Liver (tissue), 9 donors: ENCODE results near the gene SLC4A5. TPM values are rescaled to one million over a fixed set of nuclear protein-coding genes. Genes with fewer than 3 reads are reported as not detected.

Experiments
- DNase-seq: peaks from one replicate; pipeline ENCODE4 v3.0.0-alpha.2; 2017; ENCODE audit warnings: low spot score
- H3K27ac ChIP-seq, 2 donors: one replicate each; pipeline ENCODE4 v1.7.0; 2013; ENCODE audit warnings: inconsistent platforms in 2 of 2, low read length in 2 of 2, control low read depth in 1 of 2, low read depth in 1 of 2, mild to moderate bottlenecking in 1 of 2
- H3K27me3 ChIP-seq, 4 donors: one replicate each; pipeline versions ENCODE4 v1.6.1 to v1.7.0; 2013; ENCODE audit warnings: low read length in 3 of 4, inconsistent platforms in 1 of 4, mild to moderate bottlenecking in 1 of 4, moderate library complexity in 1 of 4; ENCODE audit not compliant: control insufficient read depth in 4 of 4, insufficient read depth in 4 of 4
- H3K36me3 ChIP-seq, 4 donors: one replicate each; pipeline versions ENCODE4 v1.6.1 to v1.7.0; 2013; ENCODE audit warnings: low read length in 3 of 4, mild to moderate bottlenecking in 3 of 4, low read depth in 1 of 4, moderate library complexity in 1 of 4; ENCODE audit not compliant: control insufficient read depth in 4 of 4, insufficient read depth in 3 of 4
- H3K4me1 ChIP-seq, 4 donors: one replicate each; pipeline versions ENCODE4 v1.6.1 to v1.7.0; 2013; ENCODE audit warnings: low read length in 3 of 4, mild to moderate bottlenecking in 3 of 4, moderate library complexity in 1 of 4; ENCODE audit not compliant: control insufficient read depth in 4 of 4, insufficient read depth in 4 of 4
- H3K4me3 ChIP-seq, 3 donors: one replicate each; pipeline versions ENCODE4 v1.6.1 to v1.7.0; 2013; ENCODE audit warnings: low read length in 3 of 3, control low read depth in 1 of 3, low read depth in 1 of 3, mild to moderate bottlenecking in 1 of 3
- H3K9ac ChIP-seq, 2 donors: one replicate each; pipeline ENCODE4 v1.7.0; 2013; ENCODE audit warnings: low read length in 2 of 2, mild to moderate bottlenecking in 2 of 2, moderate library complexity in 2 of 2, control low read depth in 1 of 2, low read depth in 1 of 2
- H3K9me3 ChIP-seq, 4 donors: one replicate each; pipeline versions ENCODE4 v1.6.1 to v1.7.0; 2013; ENCODE audit warnings: low read length in 3 of 4; ENCODE audit not compliant: control insufficient read depth in 4 of 4
- ATF3 ChIP-seq: IDR thresholded peaks from 2 replicates; pipeline ENCODE4 v1.6.1; 2016; ENCODE audit warnings: antibody characterized with exemption
- CTCF ChIP-seq: fragments of 150-350 bp; IDR thresholded peaks from 2 replicates; pipeline ENCODE4 v1.5.1; 2017; ENCODE audit warnings: improper control_type of control experiment, low read depth, low read length; ENCODE audit not compliant: missing input control
- EGR1 ChIP-seq, 2 donors: IDR thresholded peaks; 2 replicates each; pipeline ENCODE4 v1.6.1; 2016 to 2018; ENCODE audit warnings: antibody characterized with exemption in 2 of 2, low read depth in 2 of 2
- FOXA1 ChIP-seq: IDR thresholded peaks from 2 replicates; pipeline ENCODE4 v1.6.1; 2016; ENCODE audit warnings: antibody characterized with exemption
- FOXA2 ChIP-seq: IDR thresholded peaks from 2 replicates; pipeline ENCODE4 v1.6.1; 2016; ENCODE audit warnings: antibody characterized with exemption
- GABPA ChIP-seq, 2 donors: IDR thresholded peaks in 1 of 2; conservative IDR thresholded peaks in 1 of 2; 2 replicates each; pipeline ENCODE4 v1.6.1; 2016; ENCODE audit warnings: antibody characterized with exemption in 2 of 2, mild to moderate bottlenecking in 1 of 2, moderate library complexity in 1 of 2
- HNF4A ChIP-seq, 2 donors: conservative IDR thresholded peaks; 2 replicates each; pipeline ENCODE4 v1.6.1; 2016; ENCODE audit warnings: antibody characterized with exemption in 2 of 2, mild to moderate bottlenecking in 2 of 2
- HNF4G ChIP-seq: IDR thresholded peaks from 2 replicates; pipeline ENCODE4 v1.6.1; 2016; ENCODE audit warnings: antibody characterized with exemption
- JUND ChIP-seq, 2 donors: IDR thresholded peaks; 2 replicates each; pipeline ENCODE4 v1.6.1; 2016; ENCODE audit warnings: antibody characterized with exemption in 2 of 2
- MAX ChIP-seq: IDR thresholded peaks from 2 replicates; pipeline ENCODE4 v1.6.1; 2016; ENCODE audit warnings: antibody characterized with exemption
- RAD21 ChIP-seq, 2 donors: IDR thresholded peaks; 2 replicates each; pipeline ENCODE4 v1.6.1; 2016; ENCODE audit warnings: antibody characterized with exemption in 2 of 2, mild to moderate bottlenecking in 2 of 2
- REST ChIP-seq: IDR thresholded peaks from 2 replicates; pipeline ENCODE4 v1.6.1; 2016; ENCODE audit warnings: antibody characterized with exemption, mild to moderate bottlenecking
- RXRA ChIP-seq, 2 donors: IDR thresholded peaks; 2 replicates each; pipeline ENCODE4 v1.6.1; 2017 to 2018; ENCODE audit warnings: antibody characterized with exemption in 2 of 2, mild to moderate bottlenecking in 1 of 2
- SP1 ChIP-seq: IDR thresholded peaks from 2 replicates; pipeline ENCODE4 v1.6.1; 2018; ENCODE audit warnings: antibody characterized with exemption, mild to moderate bottlenecking
- TAF1 ChIP-seq: conservative IDR thresholded peaks from 2 replicates; pipeline ENCODE4 v1.6.1; 2016; ENCODE audit warnings: antibody characterized with exemption, mild to moderate bottlenecking
- YY1 ChIP-seq: IDR thresholded peaks from 2 replicates; pipeline ENCODE4 v1.6.1; 2016; ENCODE audit warnings: antibody characterized with exemption, mild to moderate bottlenecking
- ZBTB33 ChIP-seq: IDR thresholded peaks from 2 replicates; pipeline ENCODE4 v1.6.1; 2016; ENCODE audit warnings: antibody characterized with exemption
- WGBS: extraction: QIAGEN DNeasy Blood & Tissue Kit; methylation state at CpG from one replicate; pipeline ENCODE4 v1.1.7; 2013; 5-methylcytosine and 5-hydroxymethylcytosine counted together
- polyA plus RNA-seq, 2 donors: library from polyadenylated mRNA; stranded (reverse) in 1 of 2; unstranded in 1 of 2; fragments of 200-250 nt in 1 of 2; fragments of >200 nt in 1 of 2; fragmentation: Nextera tagmentation in 1 of 2; extraction: Ambion mirVana in 1 of 2; gene quantifications; one replicate each; pipeline versions ENCODE4 v1.2.1 to v1.2.3, GENCODE V29; 2013 to 2015
- total RNA-seq, 2 donors: library from RNA; depleted of rRNA; stranded (reverse); fragments of >200 nt; gene quantifications; one replicate each; pipeline ENCODE4 v1.2.3, GENCODE V29; 2014
- donor health status: healthy.
- donor health status: healthy.
- donor health status: healthy.
- donor health status: healthy.
- donor health status: healthy.

Gene SLC4A5
- total and polyA plus RNA-seq, 4 donors, result 0.12 to 0.50 (median 0.29) TPM

- no peak overlapping the region for H3K4me3 ChIP-seq
- no peak overlapping the region for H3K9ac ChIP-seq
- no peaks in the 10 kb centered on the region for H3K9me3 ChIP-seq
- no peak overlapping the region for H3K27ac ChIP-seq
- DNase-seq, result no peak
- peaks cover 0 to 4% (median under 1%) of the 10 kb centered on the region in 4 donors for H3K4me1 ChIP-seq
- TF ChIP-seq FOXA1, result no peak
- no peak for TF ChIP-seq ATF3
- TF ChIP-seq HNF4A (conservative IDR thresholded peaks at IDR 0.05), result no peak
- no peak for TF ChIP-seq REST
- TF ChIP-seq GABPA (IDR thresholded peaks at IDR 0.05 in 1 of 2, conservative IDR thresholded peaks at IDR 0.05 in 1 of 2), result no peak
- no peak for TF ChIP-seq YY1
- no peak for TF ChIP-seq RXRA (IDR thresholded peaks at IDR 0.05)
- no peak for TF ChIP-seq ZBTB33
- TF ChIP-seq HNF4G, result no peak
- no peak for TF ChIP-seq SP1
- no peak for TF ChIP-seq JUND (IDR thresholded peaks at IDR 0.05)
- TF ChIP-seq FOXA2, result no peak
- no peak for TF ChIP-seq MAX
- TF ChIP-seq TAF1, result no peak
- TF ChIP-seq RAD21 (IDR thresholded peaks at IDR 0.05), result no peak
- TF ChIP-seq CTCF, result no peak
- H3K36me3 ChIP-seq, result no peaks in the 10 kb centered on the region
- H3K27me3 ChIP-seq, result no peaks in the 10 kb centered on the region
These were observed 30.3 kb downstream of the SLC4A5 start for GRCh38 chr2:74312913-74313312.

- no peak overlapping the region for H3K9ac ChIP-seq
- no peaks in the 10 kb centered on the region for H3K4me1 ChIP-seq
- no peak overlapping the region for H3K27ac ChIP-seq
- no peaks in the 10 kb centered on the region for H3K27me3 ChIP-seq
- H3K4me3 ChIP-seq, result no peak overlapping the region
- H3K9me3 ChIP-seq, result no peaks in the 10 kb centered on the region
- WGBS, result 89% methylated on average over 8 of the region's 8 CpGs
- DNase-seq, result no peak
- no peaks in the 10 kb centered on the region for H3K36me3 ChIP-seq
- no peak for TF ChIP-seq REST
- no peak for TF ChIP-seq EGR1 (IDR thresholded peaks at IDR 0.05; ENCODE audit: low read depth in 2 of 2)
- TF ChIP-seq ZBTB33, result no peak
- TF ChIP-seq CTCF, result no peak
- no peak for TF ChIP-seq YY1
- TF ChIP-seq HNF4A (conservative IDR thresholded peaks at IDR 0.05), result no peak
- no peak for TF ChIP-seq JUND (IDR thresholded peaks at IDR 0.05)
These were observed 35.5 kb downstream of the SLC4A5 start for GRCh38 chr2:74307720-74308119.
